Activated T-helper 1 cell treated with Interleukin-2 at 50 U/mL for 16 hours (primary cell): Measurements from ENCODE around the gene PCDHGA11.
"Not testable (repeated sequence)": the region's sequence is repeated elsewhere in the genome, so short reads cannot be mapped to it uniquely, and the experiment has no call there.

Experiments
- DNase-seq: peaks from one replicate; pipeline ENCODE4 v3.0.0-alpha.2; 2020; ENCODE audit warnings: low read depth

Gene PCDHGA11

DNA sequence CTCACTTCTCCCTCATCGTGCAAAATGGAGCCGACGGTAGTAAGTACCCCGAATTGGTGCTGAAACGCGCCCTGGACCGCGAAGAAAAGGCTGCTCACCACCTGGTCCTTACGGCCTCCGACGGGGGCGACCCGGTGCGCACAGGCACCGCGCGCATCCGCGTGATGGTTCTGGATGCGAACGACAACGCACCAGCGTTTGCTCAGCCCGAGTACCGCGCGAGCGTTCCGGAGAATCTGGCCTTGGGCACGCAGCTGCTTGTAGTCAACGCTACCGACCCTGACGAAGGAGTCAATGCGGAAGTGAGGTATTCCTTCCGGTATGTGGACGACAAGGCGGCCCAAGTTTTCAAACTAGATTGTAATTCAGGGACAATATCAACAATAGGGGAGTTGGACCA is 10.4 kb downstream of the PCDHGA11 start:
- DNase-seq = no peak

DNA sequence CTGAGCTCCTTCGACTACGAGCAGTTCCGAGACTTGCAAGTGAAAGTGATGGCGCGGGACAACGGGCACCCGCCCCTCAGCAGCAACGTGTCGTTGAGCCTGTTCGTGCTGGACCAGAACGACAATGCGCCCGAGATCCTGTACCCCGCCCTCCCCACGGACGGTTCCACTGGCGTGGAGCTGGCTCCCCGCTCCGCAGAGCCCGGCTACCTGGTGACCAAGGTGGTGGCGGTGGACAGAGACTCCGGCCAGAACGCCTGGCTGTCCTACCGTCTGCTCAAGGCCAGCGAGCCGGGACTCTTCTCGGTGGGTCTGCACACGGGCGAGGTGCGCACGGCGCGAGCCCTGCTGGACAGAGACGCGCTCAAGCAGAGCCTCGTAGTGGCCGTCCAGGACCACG is 11.5 kb downstream of the PCDHGA11 start:
- DNase-seq = not testable (repeated sequence)

DNA sequence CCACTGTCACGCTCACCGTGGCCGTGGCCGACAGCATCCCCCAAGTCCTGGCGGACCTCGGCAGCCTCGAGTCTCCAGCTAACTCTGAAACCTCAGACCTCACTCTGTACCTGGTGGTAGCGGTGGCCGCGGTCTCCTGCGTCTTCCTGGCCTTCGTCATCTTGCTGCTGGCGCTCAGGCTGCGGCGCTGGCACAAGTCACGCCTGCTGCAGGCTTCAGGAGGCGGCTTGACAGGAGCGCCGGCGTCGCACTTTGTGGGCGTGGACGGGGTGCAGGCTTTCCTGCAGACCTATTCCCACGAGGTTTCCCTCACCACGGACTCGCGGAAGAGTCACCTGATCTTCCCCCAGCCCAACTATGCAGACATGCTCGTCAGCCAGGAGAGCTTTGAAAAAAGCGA is 11.9 kb downstream of the PCDHGA11 start:
- DNase-seq = not testable (repeated sequence)

DNA sequence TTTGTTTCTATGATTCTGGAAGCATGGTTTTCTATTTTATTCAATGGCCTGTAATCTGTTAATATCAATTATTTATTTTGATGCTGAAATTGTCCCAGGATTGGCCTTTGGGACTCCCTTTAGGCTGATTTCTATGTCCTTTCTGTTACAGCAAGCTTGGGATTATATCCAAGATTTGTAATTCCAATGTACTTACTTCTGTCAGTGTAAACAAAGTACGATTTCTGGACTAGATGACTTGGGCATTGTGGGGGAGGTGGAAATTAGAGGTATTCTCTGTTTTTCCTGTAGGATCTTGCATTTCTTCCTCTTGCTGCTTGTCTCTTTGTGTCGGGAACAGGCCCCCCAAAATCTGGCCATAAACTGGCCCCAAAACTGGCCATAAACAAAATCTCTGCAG is 13.2 kb downstream of the PCDHGA11 start:
- no peak for DNase-seq

DNA sequence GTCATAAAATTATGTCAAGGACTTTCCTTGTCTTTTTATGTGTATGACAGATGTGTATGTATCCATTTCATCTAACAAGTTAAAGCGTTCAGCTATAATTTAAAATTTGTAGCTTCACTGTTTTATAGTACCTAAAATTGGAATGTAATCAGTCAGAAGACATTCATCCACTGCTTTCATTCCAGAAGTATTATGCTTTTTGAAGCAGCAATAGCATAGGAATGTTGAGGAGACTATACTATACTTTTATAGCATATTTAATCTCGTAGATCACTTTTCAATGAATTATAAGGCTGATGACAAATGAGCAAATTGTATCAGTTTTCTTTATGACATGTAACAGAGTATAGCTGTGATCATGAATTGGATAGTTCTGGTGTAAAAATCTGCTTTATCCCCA is 16.4 kb downstream of the PCDHGA11 start:
- DNase-seq = no peak

DNA sequence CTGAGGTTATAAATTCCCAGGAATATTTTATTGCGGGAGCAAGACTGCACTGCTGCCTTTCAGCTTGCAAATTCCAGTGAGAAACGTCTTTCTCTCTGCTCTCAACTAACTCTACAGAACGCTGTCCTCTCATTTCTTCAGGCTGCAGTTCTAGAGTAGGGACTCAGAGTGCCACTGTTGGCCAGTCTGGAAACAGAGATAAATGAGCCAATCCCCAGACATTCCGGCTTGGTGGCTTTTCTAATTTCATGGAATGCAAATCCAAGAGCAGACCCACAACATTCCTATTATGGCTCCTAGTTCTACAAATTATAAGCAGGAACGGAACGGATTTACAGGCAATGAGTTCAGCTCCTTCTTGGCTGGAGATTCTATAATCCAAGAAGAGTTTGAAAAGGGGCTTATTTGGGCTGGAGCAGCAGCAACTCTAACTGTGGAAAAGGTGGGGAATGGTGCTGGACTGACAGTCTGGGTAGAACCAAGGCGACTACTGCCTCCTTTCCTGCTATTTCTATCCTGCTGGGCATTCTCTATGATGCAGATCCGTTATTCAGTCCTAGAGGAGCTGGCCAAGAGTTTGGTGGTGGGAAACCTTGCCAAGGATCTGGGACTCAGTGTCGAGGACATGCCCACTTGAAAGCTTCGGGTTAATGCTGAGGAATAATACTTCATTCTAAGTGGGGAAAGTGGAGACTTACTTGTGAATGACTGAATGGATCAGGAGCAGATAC is 18.7 kb downstream of the PCDHGA11 start:
- no peak for DNase-seq

- no peak for DNase-seq
These were observed 19.5 kb downstream of the PCDHGA11 start for GRCh38 chr5:141440341-141440740.

DNA sequence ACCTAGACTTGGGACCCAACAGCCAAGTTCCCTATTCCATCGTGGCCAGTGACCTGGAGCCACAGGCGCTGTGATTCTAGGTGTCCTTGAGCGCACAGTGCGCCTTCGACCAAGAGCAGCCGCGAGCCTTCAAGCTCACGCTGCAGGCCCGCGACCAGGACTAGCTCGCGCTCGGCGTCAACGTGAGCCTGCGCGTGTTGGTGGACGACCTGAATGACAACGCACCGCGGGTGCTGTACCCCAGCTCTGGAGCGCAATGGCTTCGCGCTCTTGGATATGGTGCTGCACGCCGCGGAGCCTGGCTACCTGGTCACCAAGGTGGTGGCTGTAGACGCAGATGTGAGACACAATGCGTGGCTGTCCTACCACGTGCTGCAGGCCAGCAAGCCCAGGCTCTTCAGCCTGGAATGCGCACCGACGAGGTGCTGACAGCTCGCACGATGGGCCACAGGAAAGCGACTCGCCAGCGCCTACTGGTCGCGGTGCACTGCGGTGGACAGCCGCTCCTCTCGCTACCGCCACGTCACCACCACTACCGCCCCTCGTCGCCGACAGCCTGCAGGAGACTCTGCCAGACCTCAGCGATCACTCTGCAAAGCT is 20.8 kb downstream of the PCDHGA11 start:
- no peak for DNase-seq

GRCh38 chr5:141465351-141465750 is 44.5 kb downstream of the PCDHGA11 start:
- DNase-seq = no peak
